Right lobe of liver (tissue), 4 donors: ENCODE data around the gene ALLC.
"Not testable (repeated sequence)": the region's sequence is repeated elsewhere in the genome, so short reads cannot be mapped to it uniquely, and the experiment has no call there.

Experiments
- POLR2A ChIP-seq: fragments of 450-650 bp; IDR thresholded peaks from one replicate; pipeline ENCODE4 v1.6.1; 2017; ENCODE audit warnings: antibody characterized with exemption, mild to moderate bottlenecking
- TF ChIP-seq, protein P1 (sequence below), 4 donors: fragments of 200-600 bp in 3 of 4; fragments of 450-650 bp in 1 of 4; IDR thresholded peaks; one replicate each; pipeline versions ENCODE4 v1.5.1 to v1.8.0; 2016 to 2022; ENCODE audit warnings: antibody characterized with exemption in 4 of 4, mild to moderate bottlenecking in 2 of 4
- donor health status: DM: no; HTN: no; CAD: no.
- donor health status: DM: no; HTN: no; CAD: no.
- donor health status: DM: no; HTN: yes; CAD: no.

- TF ChIP-seq, protein P1, sequence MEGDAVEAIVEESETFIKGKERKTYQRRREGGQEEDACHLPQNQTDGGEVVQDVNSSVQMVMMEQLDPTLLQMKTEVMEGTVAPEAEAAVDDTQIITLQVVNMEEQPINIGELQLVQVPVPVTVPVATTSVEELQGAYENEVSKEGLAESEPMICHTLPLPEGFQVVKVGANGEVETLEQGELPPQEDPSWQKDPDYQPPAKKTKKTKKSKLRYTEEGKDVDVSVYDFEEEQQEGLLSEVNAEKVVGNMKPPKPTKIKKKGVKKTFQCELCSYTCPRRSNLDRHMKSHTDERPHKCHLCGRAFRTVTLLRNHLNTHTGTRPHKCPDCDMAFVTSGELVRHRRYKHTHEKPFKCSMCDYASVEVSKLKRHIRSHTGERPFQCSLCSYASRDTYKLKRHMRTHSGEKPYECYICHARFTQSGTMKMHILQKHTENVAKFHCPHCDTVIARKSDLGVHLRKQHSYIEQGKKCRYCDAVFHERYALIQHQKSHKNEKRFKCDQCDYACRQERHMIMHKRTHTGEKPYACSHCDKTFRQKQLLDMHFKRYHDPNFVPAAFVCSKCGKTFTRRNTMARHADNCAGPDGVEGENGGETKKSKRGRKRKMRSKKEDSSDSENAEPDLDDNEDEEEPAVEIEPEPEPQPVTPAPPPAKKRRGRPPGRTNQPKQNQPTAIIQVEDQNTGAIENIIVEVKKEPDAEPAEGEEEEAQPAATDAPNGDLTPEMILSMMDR (IDR thresholded peaks at IDR 0.05): not testable (repeated sequence)
- not testable (repeated sequence) for TF ChIP-seq POLR2A
Observed at GRCh38 chr2:3615541-3616200, 42.3 kb upstream of the ALLC start.
